HepG2 (cell line): ENCODE measurements around the gene GPATCH11. TPM values are rescaled to one million over a fixed set of nuclear protein-coding genes. Genes with fewer than 3 reads are reported as not detected.

Experiments
- CENPT ChIP-seq: sonication (generic); formaldehyde crosslinking; IDR thresholded peaks from 2 replicates; pipeline ENCODE4 v1.8.0; 2022; ENCODE audit warnings: low read depth, mild to moderate bottlenecking, moderate library complexity, missing genetic modification reagents
- CHD2 ChIP-seq: IDR thresholded peaks from 2 replicates; pipeline ENCODE4 v1.6.1; 2011; ENCODE audit warnings: low read depth, low read length, improper control_type of control experiment
- GMEB2 ChIP-seq: IDR thresholded peaks from 2 replicates; pipeline ENCODE4 v1.6.1; 2016; ENCODE audit warnings: missing biosample characterization, missing genetic modification reagents, low read depth
- HDAC2 ChIP-seq: sonication (generic); formaldehyde crosslinking; IDR thresholded peaks from 2 replicates; pipeline ENCODE4 v1.4.0; 2020; ENCODE audit warnings: missing genetic modification reagents
- HOXA7 ChIP-seq: sonication (generic); formaldehyde crosslinking; IDR thresholded peaks from 2 replicates; pipeline ENCODE4 v1.8.1; 2022; ENCODE audit warnings: mild to moderate bottlenecking, missing genetic modification reagents, moderate library complexity
- IRX3 ChIP-seq: sonication (generic); formaldehyde crosslinking; IDR thresholded peaks from 2 replicates; pipeline ENCODE4 v1.8.1; 2023; ENCODE audit warnings: mild to moderate bottlenecking, low read depth, missing genetic modification reagents, borderline replicate concordance
- MEF2D ChIP-seq: sonication (generic); formaldehyde crosslinking; IDR thresholded peaks from 2 replicates; pipeline ENCODE4 v1.5.1; 2020; ENCODE audit warnings: mild to moderate bottlenecking, missing genetic modification reagents
- NCOA5 ChIP-seq: sonication (generic); formaldehyde crosslinking; IDR thresholded peaks from 2 replicates; pipeline ENCODE4 v1.4.0; 2020; ENCODE audit warnings: missing genetic modification reagents
- NFE2L1 ChIP-seq: sonication (generic); formaldehyde crosslinking; IDR thresholded peaks from 2 replicates; pipeline ENCODE4 v1.4.0; 2020; ENCODE audit warnings: missing genetic modification reagents, mild to moderate bottlenecking, borderline replicate concordance
- RXRA ChIP-seq: sonication (generic); formaldehyde crosslinking; IDR thresholded peaks from 2 replicates; pipeline ENCODE4 v1.5.1; 2020; ENCODE audit warnings: missing genetic modification reagents
- SMAD3 ChIP-seq: sonication (generic); formaldehyde crosslinking; IDR thresholded peaks from 2 replicates; pipeline ENCODE4 v1.4.0; 2020; ENCODE audit warnings: missing genetic modification reagents
- SNAPC5 ChIP-seq: sonication (generic); formaldehyde crosslinking; IDR thresholded peaks from 2 replicates; pipeline ENCODE4 v1.8.1; 2023; ENCODE audit warnings: mild to moderate bottlenecking, missing genetic modification reagents, borderline replicate concordance
- SP1 ChIP-seq, 2 experiments: fragments of 450-650 bp in 1 of 2; sonication (generic) in 1 of 2; formaldehyde crosslinking in 1 of 2; IDR thresholded peaks; 2 replicates each; pipeline versions ENCODE4 v1.4.0 to v1.6.1; 2016 to 2020; ENCODE audit warnings: missing genetic modification reagents in 1 of 2
- STAG1 ChIP-seq: sonication (generic); formaldehyde crosslinking; IDR thresholded peaks from 2 replicates; pipeline ENCODE4 v1.4.0; 2020; ENCODE audit warnings: missing genetic modification reagents
- TCF7 ChIP-seq: sonication (generic); IDR thresholded peaks from 2 replicates; pipeline ENCODE4 v1.6.1; 2016; ENCODE audit warnings: antibody characterized with exemption, low read depth
- ZMYM3 ChIP-seq: sonication (generic); formaldehyde crosslinking; IDR thresholded peaks from 2 replicates; pipeline ENCODE4 v1.5.1; 2020; ENCODE audit warnings: mild to moderate bottlenecking, missing genetic modification reagents
- ZNF746 ChIP-seq: sonication (generic); formaldehyde crosslinking; IDR thresholded peaks from 2 replicates; pipeline ENCODE4 v1.8.0; 2022; ENCODE audit warnings: mild to moderate bottlenecking, missing genetic modification reagents
- ZNF879 ChIP-seq: sonication (generic); formaldehyde crosslinking; IDR thresholded peaks from 2 replicates; pipeline ENCODE4 v1.8.1; 2023; ENCODE audit warnings: missing genetic modification reagents
- polyA plus RNA-seq, 8 experiments: library from polyadenylated mRNA; depleted of rRNA in 3 of 8; stranded (reverse) in 7 of 8; unstranded in 1 of 8; fragments of >200 nt; fragmentation: Illumina TruSeq in 4 of 8; extraction: Trizol in 4 of 8; gene quantifications; 2 replicates each; pipeline versions ENCODE4 v1.2.1 to v1.2.3, GENCODE V29; 2011 to 2016; ENCODE audit warnings: low read depth in 4 of 8, missing spikeins in 1 of 8, mixed read lengths in 1 of 8; ENCODE audit not compliant: insufficient read depth in 1 of 8
- total RNA-seq, 5 experiments: library from RNA; depleted of rRNA; stranded (reverse); fragments of >200 nt; fragmentation: Illumina TruSeq; extraction: Trizol; gene quantifications; 2 replicates each; pipeline ENCODE4 v1.2.3, GENCODE V29; 2016; ENCODE audit warnings: low read depth in 1 of 5
- TF ChIP-seq, protein P1 (sequence below): sonication (generic); IDR thresholded peaks from 2 replicates; pipeline ENCODE4 v1.6.1; 2016; ENCODE audit warnings: low read depth, borderline replicate concordance
- TF ChIP-seq, protein P2 (sequence below): conservative IDR thresholded peaks from 2 replicates; pipeline ENCODE4 v1.6.1; 2018; ENCODE audit warnings: missing genetic modification reagents

GPATCH11 gene
- total and polyA plus RNA-seq, 2 of the 13 experiments (the other 11 are each of a cell fraction or from before 2014, with no cell fraction given): 3.8 to 8.7 TPM

GRCh38 chr2:37083873-37084794, at the start of gene GPATCH11, which contains the start of gene HEATR5B (continued):
- TF ChIP-seq, protein P1, sequence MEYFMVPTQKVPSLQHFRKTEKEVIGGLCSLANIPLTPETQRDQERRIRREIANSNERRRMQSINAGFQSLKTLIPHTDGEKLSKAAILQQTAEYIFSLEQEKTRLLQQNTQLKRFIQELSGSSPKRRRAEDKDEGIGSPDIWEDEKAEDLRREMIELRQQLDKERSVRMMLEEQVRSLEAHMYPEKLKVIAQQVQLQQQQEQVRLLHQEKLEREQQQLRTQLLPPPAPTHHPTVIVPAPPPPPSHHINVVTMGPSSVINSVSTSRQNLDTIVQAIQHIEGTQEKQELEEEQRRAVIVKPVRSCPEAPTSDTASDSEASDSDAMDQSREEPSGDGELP: peak; percentile 98
- TF ChIP-seq SNAPC5 (0 out of 2 replicates have a peak, but pooled peaks have one; percentile 74), RXRA (CRISPR knock-in tag) (peak; percentile 51), ZNF879 (CRISPR knock-in tag) (0 out of 2 replicates have a peak, but pooled peaks have one; percentile 66), ZNF746 (CRISPR knock-in tag) (peak; percentile 71; the same call in 1 of the 2 replicates), CHD2 (peak; percentile 9; the same call in 1 of the 2 replicates), IRX3 (peak; percentile 74; the same call in 1 of the 2 replicates), NFE2L1 (CRISPR knock-in tag) (no peak), MEF2D (CRISPR knock-in tag) (peak; percentile 79), CENPT (CRISPR knock-in tag) (0 out of 2 replicates have a peak, but pooled peaks have one; percentile 11), NCOA5 (CRISPR knock-in tag) (no peak), SP1 (IDR thresholded peaks at IDR 0.05) (no peak), SP1 (CRISPR knock-in tag; IDR thresholded peaks at IDR 0.05) (0 out of 2 replicates have a peak, but pooled peaks have one; percentile 24), HDAC2 (peak; percentile 48; the same call in 1 of the 2 replicates), GMEB2 (0 out of 2 replicates have a peak, but pooled peaks have one; percentile 12), HOXA7 (CRISPR knock-in tag) (peak; percentile 39; the same call in 1 of the 2 replicates), STAG1 (CRISPR knock-in tag) (peak; percentile 17; the same call in 1 of the 2 replicates), TCF7 (no peak), SMAD3 (CRISPR knock-in tag) (no peak; the same call in 1 of the 2 replicates), ZMYM3 (CRISPR knock-in tag) (0 out of 2 replicates have a peak, but pooled peaks have one; percentile 27)
- TF ChIP-seq, protein P2, sequence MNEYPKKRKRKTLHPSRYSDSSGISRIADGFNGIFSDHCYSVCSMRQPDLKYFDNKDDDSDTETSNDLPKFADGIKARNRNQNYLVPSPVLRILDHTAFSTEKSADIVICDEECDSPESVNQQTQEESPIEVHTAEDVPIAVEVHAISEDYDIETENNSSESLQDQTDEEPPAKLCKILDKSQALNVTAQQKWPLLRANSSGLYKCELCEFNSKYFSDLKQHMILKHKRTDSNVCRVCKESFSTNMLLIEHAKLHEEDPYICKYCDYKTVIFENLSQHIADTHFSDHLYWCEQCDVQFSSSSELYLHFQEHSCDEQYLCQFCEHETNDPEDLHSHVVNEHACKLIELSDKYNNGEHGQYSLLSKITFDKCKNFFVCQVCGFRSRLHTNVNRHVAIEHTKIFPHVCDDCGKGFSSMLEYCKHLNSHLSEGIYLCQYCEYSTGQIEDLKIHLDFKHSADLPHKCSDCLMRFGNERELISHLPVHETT: 0 out of 2 replicates have a peak, but pooled peaks have one; percentile 17
